HepG2 (cell line): ENCODE measurements around the gene CCT6A. TPM values are rescaled to one million over a fixed set of nuclear protein-coding genes. Genes with fewer than 3 reads are reported as not detected.

Source experiments
- EZH2 ChIP-seq: conservative IDR thresholded peaks from 2 replicates; pipeline ENCODE4 v1.6.1; 2012; ENCODE audit warnings: mild to moderate bottlenecking, low read depth, low read length, moderate library complexity
- GABPB1 ChIP-seq: IDR thresholded peaks from 2 replicates; pipeline ENCODE4 v1.6.1; 2016; ENCODE audit warnings: mild to moderate bottlenecking, missing genetic modification reagents, moderate library complexity, missing compliant biosample characterization
- GATA4 ChIP-seq: sonication (generic); IDR thresholded peaks from 2 replicates; pipeline ENCODE4 v1.6.1; 2016; ENCODE audit warnings: antibody characterized with exemption, low read depth, borderline replicate concordance
- MEIS1 ChIP-seq: sonication (generic); formaldehyde crosslinking; IDR thresholded peaks from 2 replicates; pipeline ENCODE4 v1.9.0; 2021; ENCODE audit warnings: mild to moderate bottlenecking, missing genetic modification reagents, moderate library complexity, borderline replicate concordance
- YY1 ChIP-seq: IDR thresholded peaks from 2 replicates; pipeline ENCODE4 v1.6.1; 2011; ENCODE audit warnings: low read length, low read depth, moderate library complexity, mild to moderate bottlenecking; ENCODE audit not compliant: insufficient read depth, insufficient replicate concordance
- ZBTB38 ChIP-seq: sonication (generic); formaldehyde crosslinking; IDR thresholded peaks from 2 replicates; pipeline ENCODE4 v1.5.1; 2020; ENCODE audit warnings: mild to moderate bottlenecking, missing genetic modification reagents
- ZNF569 ChIP-seq: sonication (generic); formaldehyde crosslinking; IDR thresholded peaks from 2 replicates; pipeline ENCODE4 v1.5.0; 2020; ENCODE audit warnings: mild to moderate bottlenecking, missing genetic modification reagents, moderate library complexity, borderline replicate concordance
- ZNF605 ChIP-seq: sonication (generic); formaldehyde crosslinking; IDR thresholded peaks from 2 replicates; pipeline ENCODE4 v1.8.0; 2022; ENCODE audit warnings: mild to moderate bottlenecking, missing genetic modification reagents
- ZNF773 ChIP-seq: sonication (generic); formaldehyde crosslinking; IDR thresholded peaks from 2 replicates; pipeline ENCODE4 v1.4.0; 2020; ENCODE audit warnings: missing genetic modification reagents, borderline replicate concordance
- polyA plus RNA-seq, 8 experiments: library from polyadenylated mRNA; depleted of rRNA in 3 of 8; stranded (reverse) in 7 of 8; unstranded in 1 of 8; fragments of >200 nt; fragmentation: Illumina TruSeq in 4 of 8; extraction: Trizol in 4 of 8; gene quantifications; 2 replicates each; pipeline versions ENCODE4 v1.2.1 to v1.2.3, GENCODE V29; 2011 to 2016; ENCODE audit warnings: low read depth in 4 of 8, missing spikeins in 1 of 8, mixed read lengths in 1 of 8; ENCODE audit not compliant: insufficient read depth in 1 of 8
- total RNA-seq, 5 experiments: library from RNA; depleted of rRNA; stranded (reverse); fragments of >200 nt; fragmentation: Illumina TruSeq; extraction: Trizol; gene quantifications; 2 replicates each; pipeline ENCODE4 v1.2.3, GENCODE V29; 2016; ENCODE audit warnings: low read depth in 1 of 5
- TF ChIP-seq, protein P1 (sequence below): sonication (generic); formaldehyde crosslinking; IDR thresholded peaks from 2 replicates; pipeline ENCODE4 v1.5.0; 2020; ENCODE audit warnings: missing genetic modification reagents
- TF ChIP-seq, protein P2 (sequence below): sonication (generic); formaldehyde crosslinking; IDR thresholded peaks from 2 replicates; pipeline ENCODE4 v1.5.1; 2020; ENCODE audit warnings: mild to moderate bottlenecking, missing genetic modification reagents, borderline replicate concordance
- TF ChIP-seq, protein P3 (sequence below): sonication (generic); formaldehyde crosslinking; IDR thresholded peaks from 2 replicates; pipeline ENCODE4 v1.4.0; 2020; ENCODE audit warnings: missing genetic modification reagents, borderline replicate concordance
- TF ChIP-seq, protein P4 (sequence below): conservative IDR thresholded peaks from 2 replicates; pipeline ENCODE4 v1.6.1; 2018; ENCODE audit warnings: missing genetic modification reagents
- TF ChIP-seq, protein P5 (sequence below): sonication (generic); formaldehyde crosslinking; IDR thresholded peaks from 2 replicates; pipeline ENCODE4 v1.4.0; 2020; ENCODE audit warnings: missing genetic modification reagents

CCT6A gene
- total and polyA plus RNA-seq, 2 of the 13 experiments (the other 11 are each of a cell fraction or from before 2014, with no cell fraction given), result 219 to 292 TPM

DNA sequence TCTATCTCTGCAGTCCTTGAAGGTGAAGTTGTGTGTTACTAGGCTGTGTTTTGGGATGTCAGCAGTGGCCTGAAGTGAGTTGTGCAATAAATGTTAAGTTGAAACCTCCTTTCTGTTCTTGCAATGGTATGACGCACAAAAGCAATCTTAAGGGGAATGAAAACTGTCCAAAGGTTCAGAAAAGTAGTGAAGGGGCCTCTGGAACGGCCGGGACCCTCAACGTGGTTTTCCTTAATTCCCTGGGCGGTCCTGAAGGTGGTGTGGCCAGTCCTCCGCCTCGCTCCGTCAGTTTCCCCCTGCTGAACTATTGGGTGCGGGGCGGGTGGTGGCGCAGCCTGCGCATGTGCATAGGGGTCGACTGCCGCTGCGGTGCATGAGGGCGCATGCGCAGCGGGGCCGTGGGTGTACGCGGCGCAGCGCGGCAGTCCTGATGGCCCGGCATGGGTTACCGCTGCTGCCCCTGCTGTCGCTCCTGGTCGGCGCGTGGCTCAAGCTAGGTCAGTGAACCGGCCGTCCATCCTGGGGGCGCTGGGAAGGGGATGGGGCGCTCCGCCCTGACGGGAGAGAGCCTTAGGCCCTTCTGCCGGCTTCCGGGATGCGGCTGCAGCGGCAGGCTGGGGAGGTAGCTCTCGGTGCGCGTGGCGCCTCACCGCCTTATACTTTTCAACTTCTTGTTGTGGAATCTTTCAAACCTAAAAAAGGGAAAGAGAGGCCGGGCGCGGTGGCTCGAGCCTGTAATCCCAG, 12.5 kb downstream of the CCT6A start, which contains the start of gene SUMF2 (continued):
- TF ChIP-seq, protein P1, sequence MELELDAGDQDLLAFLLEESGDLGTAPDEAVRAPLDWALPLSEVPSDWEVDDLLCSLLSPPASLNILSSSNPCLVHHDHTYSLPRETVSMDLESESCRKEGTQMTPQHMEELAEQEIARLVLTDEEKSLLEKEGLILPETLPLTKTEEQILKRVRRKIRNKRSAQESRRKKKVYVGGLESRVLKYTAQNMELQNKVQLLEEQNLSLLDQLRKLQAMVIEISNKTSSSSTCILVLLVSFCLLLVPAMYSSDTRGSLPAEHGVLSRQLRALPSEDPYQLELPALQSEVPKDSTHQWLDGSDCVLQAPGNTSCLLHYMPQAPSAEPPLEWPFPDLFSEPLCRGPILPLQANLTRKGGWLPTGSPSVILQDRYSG (CRISPR knock-in tag), result no peak
- no peak for TF ChIP-seq GATA4
- TF ChIP-seq, protein P2, sequence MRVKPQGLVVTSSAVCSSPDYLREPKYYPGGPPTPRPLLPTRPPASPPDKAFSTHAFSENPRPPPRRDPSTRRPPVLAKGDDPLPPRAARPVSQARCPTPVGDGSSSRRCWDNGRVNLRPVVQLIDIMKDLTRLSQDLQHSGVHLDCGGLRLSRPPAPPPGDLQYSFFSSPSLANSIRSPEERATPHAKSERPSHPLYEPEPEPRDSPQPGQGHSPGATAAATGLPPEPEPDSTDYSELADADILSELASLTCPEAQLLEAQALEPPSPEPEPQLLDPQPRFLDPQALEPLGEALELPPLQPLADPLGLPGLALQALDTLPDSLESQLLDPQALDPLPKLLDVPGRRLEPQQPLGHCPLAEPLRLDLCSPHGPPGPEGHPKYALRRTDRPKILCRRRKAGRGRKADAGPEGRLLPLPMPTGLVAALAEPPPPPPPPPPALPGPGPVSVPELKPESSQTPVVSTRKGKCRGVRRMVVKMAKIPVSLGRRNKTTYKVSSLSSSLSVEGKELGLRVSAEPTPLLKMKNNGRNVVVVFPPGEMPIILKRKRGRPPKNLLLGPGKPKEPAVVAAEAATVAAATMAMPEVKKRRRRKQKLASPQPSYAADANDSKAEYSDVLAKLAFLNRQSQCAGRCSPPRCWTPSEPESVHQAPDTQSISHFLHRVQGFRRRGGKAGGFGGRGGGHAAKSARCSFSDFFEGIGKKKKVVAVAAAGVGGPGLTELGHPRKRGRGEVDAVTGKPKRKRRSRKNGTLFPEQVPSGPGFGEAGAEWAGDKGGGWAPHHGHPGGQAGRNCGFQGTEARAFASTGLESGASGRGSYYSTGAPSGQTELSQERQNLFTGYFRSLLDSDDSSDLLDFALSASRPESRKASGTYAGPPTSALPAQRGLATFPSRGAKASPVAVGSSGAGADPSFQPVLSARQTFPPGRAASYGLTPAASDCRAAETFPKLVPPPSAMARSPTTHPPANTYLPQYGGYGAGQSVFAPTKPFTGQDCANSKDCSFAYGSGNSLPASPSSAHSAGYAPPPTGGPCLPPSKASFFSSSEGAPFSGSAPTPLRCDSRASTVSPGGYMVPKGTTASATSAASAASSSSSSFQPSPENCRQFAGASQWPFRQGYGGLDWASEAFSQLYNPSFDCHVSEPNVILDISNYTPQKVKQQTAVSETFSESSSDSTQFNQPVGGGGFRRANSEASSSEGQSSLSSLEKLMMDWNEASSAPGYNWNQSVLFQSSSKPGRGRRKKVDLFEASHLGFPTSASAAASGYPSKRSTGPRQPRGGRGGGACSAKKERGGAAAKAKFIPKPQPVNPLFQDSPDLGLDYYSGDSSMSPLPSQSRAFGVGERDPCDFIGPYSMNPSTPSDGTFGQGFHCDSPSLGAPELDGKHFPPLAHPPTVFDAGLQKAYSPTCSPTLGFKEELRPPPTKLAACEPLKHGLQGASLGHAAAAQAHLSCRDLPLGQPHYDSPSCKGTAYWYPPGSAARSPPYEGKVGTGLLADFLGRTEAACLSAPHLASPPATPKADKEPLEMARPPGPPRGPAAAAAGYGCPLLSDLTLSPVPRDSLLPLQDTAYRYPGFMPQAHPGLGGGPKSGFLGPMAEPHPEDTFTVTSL (CRISPR knock-in tag), result no peak
- peak; percentile 86 for TF ChIP-seq GABPB1 (CRISPR knock-in tag)
- peak; percentile 52; the same call in 1 of the 2 replicates for TF ChIP-seq ZNF605 (CRISPR knock-in tag)
- TF ChIP-seq, protein P3, sequence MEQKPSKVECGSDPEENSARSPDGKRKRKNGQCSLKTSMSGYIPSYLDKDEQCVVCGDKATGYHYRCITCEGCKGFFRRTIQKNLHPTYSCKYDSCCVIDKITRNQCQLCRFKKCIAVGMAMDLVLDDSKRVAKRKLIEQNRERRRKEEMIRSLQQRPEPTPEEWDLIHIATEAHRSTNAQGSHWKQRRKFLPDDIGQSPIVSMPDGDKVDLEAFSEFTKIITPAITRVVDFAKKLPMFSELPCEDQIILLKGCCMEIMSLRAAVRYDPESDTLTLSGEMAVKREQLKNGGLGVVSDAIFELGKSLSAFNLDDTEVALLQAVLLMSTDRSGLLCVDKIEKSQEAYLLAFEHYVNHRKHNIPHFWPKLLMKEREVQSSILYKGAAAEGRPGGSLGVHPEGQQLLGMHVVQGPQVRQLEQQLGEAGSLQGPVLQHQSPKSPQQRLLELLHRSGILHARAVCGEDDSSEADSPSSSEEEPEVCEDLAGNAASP (CRISPR knock-in tag), result no peak; the same call in 1 of the 2 replicates
- peak; percentile 63 for TF ChIP-seq YY1
- TF ChIP-seq ZNF569 (CRISPR knock-in tag), result no peak
- peak; percentile 97 for TF ChIP-seq ZBTB38 (CRISPR knock-in tag)
- no peak; the same call in 1 of the 2 replicates for TF ChIP-seq MEIS1
- TF ChIP-seq, protein P4, sequence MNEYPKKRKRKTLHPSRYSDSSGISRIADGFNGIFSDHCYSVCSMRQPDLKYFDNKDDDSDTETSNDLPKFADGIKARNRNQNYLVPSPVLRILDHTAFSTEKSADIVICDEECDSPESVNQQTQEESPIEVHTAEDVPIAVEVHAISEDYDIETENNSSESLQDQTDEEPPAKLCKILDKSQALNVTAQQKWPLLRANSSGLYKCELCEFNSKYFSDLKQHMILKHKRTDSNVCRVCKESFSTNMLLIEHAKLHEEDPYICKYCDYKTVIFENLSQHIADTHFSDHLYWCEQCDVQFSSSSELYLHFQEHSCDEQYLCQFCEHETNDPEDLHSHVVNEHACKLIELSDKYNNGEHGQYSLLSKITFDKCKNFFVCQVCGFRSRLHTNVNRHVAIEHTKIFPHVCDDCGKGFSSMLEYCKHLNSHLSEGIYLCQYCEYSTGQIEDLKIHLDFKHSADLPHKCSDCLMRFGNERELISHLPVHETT (CRISPR knock-in tag), result no peak
- TF ChIP-seq EZH2, result no peak
- TF ChIP-seq, protein P5, sequence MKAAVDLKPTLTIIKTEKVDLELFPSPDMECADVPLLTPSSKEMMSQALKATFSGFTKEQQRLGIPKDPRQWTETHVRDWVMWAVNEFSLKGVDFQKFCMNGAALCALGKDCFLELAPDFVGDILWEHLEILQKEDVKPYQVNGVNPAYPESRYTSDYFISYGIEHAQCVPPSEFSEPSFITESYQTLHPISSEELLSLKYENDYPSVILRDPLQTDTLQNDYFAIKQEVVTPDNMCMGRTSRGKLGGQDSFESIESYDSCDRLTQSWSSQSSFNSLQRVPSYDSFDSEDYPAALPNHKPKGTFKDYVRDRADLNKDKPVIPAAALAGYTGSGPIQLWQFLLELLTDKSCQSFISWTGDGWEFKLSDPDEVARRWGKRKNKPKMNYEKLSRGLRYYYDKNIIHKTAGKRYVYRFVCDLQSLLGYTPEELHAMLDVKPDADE, result no peak
- no peak for TF ChIP-seq ZNF773 (CRISPR knock-in tag)
